Esophagus muscularis mucosa (tissue), 4 donors: ENCODE results near the gene KRTAP3-1. TPM values are rescaled to one million over a fixed set of nuclear protein-coding genes. Genes with fewer than 3 reads are reported as not detected.

Experiments
- DNase-seq: peaks from one replicate; pipeline ENCODE4 v3.0.0-alpha.2; 2017; ENCODE audit errors: extremely low spot score
- H3K27ac ChIP-seq, 4 donors: fragments of 200-600 bp; sonication (generic); replicated peaks in 1 of 4; 1 replicate in 3 of 4; 2 replicates in 1 of 4; pipeline ENCODE4 v1.5.1; 2016 to 2019; ENCODE audit warnings: mild to moderate bottlenecking in 1 of 4
- H3K27me3 ChIP-seq, 4 donors: fragments of 200-600 bp; sonication (generic); one replicate each; pipeline versions ENCODE4 v1.5.1 to v1.6.0; 2016 to 2019
- H3K36me3 ChIP-seq, 4 donors: fragments of 200-600 bp; sonication (generic); one replicate each; pipeline ENCODE4 v1.5.1; 2016 to 2019
- H3K4me1 ChIP-seq, 4 donors: fragments of 200-600 bp; sonication (generic); one replicate each; pipeline ENCODE4 v1.5.1; 2016 to 2019
- H3K4me3 ChIP-seq, 4 donors: fragments of 200-600 bp; sonication (generic); 1 replicate in 2 of 4; 2 replicates in 2 of 4; pipeline ENCODE4 v1.5.1; 2016 to 2019; ENCODE audit warnings: mild to moderate bottlenecking in 4 of 4, moderate library complexity in 1 of 4
- H3K9me3 ChIP-seq, 4 donors: fragments of 200-600 bp; sonication (generic); 1 replicate in 3 of 4; 2 replicates in 1 of 4; pipeline ENCODE4 v1.5.1; 2016 to 2019
- CTCF ChIP-seq, 3 experiments: fragments of 200-600 bp in 2 of 3; fragments of 450-650 bp in 1 of 3; sonication (generic) in 2 of 3; IDR thresholded peaks; one replicate each; pipeline ENCODE4 v1.5.1; 2017 to 2019; ENCODE audit warnings: antibody characterized with exemption in 3 of 3, mild to moderate bottlenecking in 2 of 3, moderate library complexity in 1 of 3
- EP300 ChIP-seq: sonication (generic); formaldehyde crosslinking; IDR thresholded peaks from one replicate; pipeline ENCODE4 v1.6.1; 2017; ENCODE audit warnings: antibody characterized with exemption
- POLR2A ChIP-seq: fragments of 450-650 bp; IDR thresholded peaks from one replicate; pipeline ENCODE4 v1.6.1; 2017; ENCODE audit warnings: antibody characterized with exemption, moderate library complexity, mild to moderate bottlenecking, low read depth
- POLR2AphosphoS5 ChIP-seq, 2 donors: sonication (generic); formaldehyde crosslinking; IDR thresholded peaks; one replicate each; pipeline ENCODE4 v1.6.1; 2017; ENCODE audit warnings: antibody characterized with exemption in 2 of 2
- WGBS: methylation state at CpG from one replicate; pipeline ENCODE4 v1.1.5; 2018; 5-methylcytosine and 5-hydroxymethylcytosine counted together
- intact Hi-C: fragments of 100-400 bp; cut with DNase I; formaldehyde crosslinking; loops from one replicate; pipeline ENCODE4 v1.15.1; 2023
- total RNA-seq, 4 donors: library from RNA; depleted of rRNA; stranded (reverse); fragments of >200 nt; gene quantifications; one replicate each; pipeline versions ENCODE4 v1.1.0 to v1.2.1, GENCODE V29; 2016

The KRTAP3-1 gene
- total RNA-seq, 4 donors from 2014 or later: not detected

GRCh38 chr17:41013606-41014005 lies 4.7 kb upstream of the KRTAP3-1 start:
- Histone ChIP-seq H3K36me3 (no peaks in the 10 kb centered on the region), H3K27ac (no peak overlapping the region), H3K4me3 (no peak overlapping the region), H3K9me3 (no peaks in the 10 kb centered on the region), H3K4me1 (no peaks in the 10 kb centered on the region), H3K27me3 (peaks cover 0 to 6% (median 0%) of the 10 kb centered on the region in 4 donors)
- TF ChIP-seq POLR2AphosphoS5 (IDR thresholded peaks at IDR 0.05) (no peak), POLR2A (no peak)
- DNase-seq: no peak
- intact Hi-C loops: no loop called here
- WGBS: 33% methylated on average over 1 of the region's 1 CpG

- Histone ChIP-seq H3K27me3 (peaks cover 0 to 6% (median 0%) of the 10 kb centered on the region in 4 donors), H3K4me3 (no peak overlapping the region), H3K9me3 (no peaks in the 10 kb centered on the region), H3K36me3 (no peaks in the 10 kb centered on the region), H3K27ac (no peak overlapping the region), H3K4me1 (no peaks in the 10 kb centered on the region)
- no peak for TF ChIP-seq POLR2AphosphoS5 (IDR thresholded peaks at IDR 0.05)
- TF ChIP-seq CTCF (IDR thresholded peaks at IDR 0.05): no peak
- TF ChIP-seq POLR2A: no peak
- no peak for TF ChIP-seq EP300
- no peak for DNase-seq
- 72% methylated on average over 3 of the region's 3 CpGs for WGBS
- intact Hi-C loops: no loop called here
Measured at GRCh38 chr17:41013181-41013580, 4.3 kb upstream of the KRTAP3-1 start.

- 68% methylated on average over 6 of the region's 6 CpGs for WGBS
- no peak for DNase-seq
- H3K27me3 ChIP-seq: peaks cover 0 to 6% (median 0%) of the 10 kb centered on the region in 4 donors
- intact Hi-C loops: no loop called here
- no peak overlapping the region for H3K4me3 ChIP-seq
- H3K27ac ChIP-seq: no peak overlapping the region
- no peaks in the 10 kb centered on the region for H3K4me1 ChIP-seq
- TF ChIP-seq POLR2A (no peak), POLR2AphosphoS5 (IDR thresholded peaks at IDR 0.05) (no peak), CTCF (IDR thresholded peaks at IDR 0.05) (no peak)
- H3K36me3 ChIP-seq: no peaks in the 10 kb centered on the region
- H3K9me3 ChIP-seq: no peaks in the 10 kb centered on the region
Measured at GRCh38 chr17:41012326-41013120, 3.6 kb upstream of the KRTAP3-1 start.

- no peaks in the 10 kb centered on the region for H3K9me3 ChIP-seq
- TF ChIP-seq CTCF (IDR thresholded peaks at IDR 0.05) (no peak), POLR2A (no peak), EP300 (no peak), POLR2AphosphoS5 (IDR thresholded peaks at IDR 0.05) (no peak)
- H3K4me3 ChIP-seq: no peak overlapping the region
- no peak overlapping the region for H3K27ac ChIP-seq
- H3K36me3 ChIP-seq: no peaks in the 10 kb centered on the region
- intact Hi-C loops: no loop called here
- H3K4me1 ChIP-seq: no peaks in the 10 kb centered on the region
- no peak for DNase-seq
- H3K27me3 ChIP-seq: peaks cover 0 to 6% (median 0%) of the 10 kb centered on the region in 4 donors
Measured at GRCh38 chr17:41010441-41010840, 1.5 kb upstream of the KRTAP3-1 start.

GRCh38 chr17:41009936-41010335 lies 1.0 kb upstream of the KRTAP3-1 start:
- Histone ChIP-seq H3K9me3 (no peaks in the 10 kb centered on the region), H3K27me3 (peaks cover 0 to 4% (median 0%) of the 10 kb centered on the region in 4 donors), H3K4me1 (no peaks in the 10 kb centered on the region), H3K27ac (no peak overlapping the region), H3K4me3 (no peak overlapping the region), H3K36me3 (no peaks in the 10 kb centered on the region)
- DNase-seq: no peak
- intact Hi-C loops: no loop called here
- WGBS: 88% methylated on average over 1 of the region's 1 CpG
- TF ChIP-seq POLR2AphosphoS5 (IDR thresholded peaks at IDR 0.05): no peak
- TF ChIP-seq POLR2A: no peak
- no peak for TF ChIP-seq CTCF (IDR thresholded peaks at IDR 0.05)
- no peak for TF ChIP-seq EP300
